H1 (cell line): Measurements from ENCODE around the gene GABRG3. TPM values are rescaled to one million over a fixed set of nuclear protein-coding genes. Genes with fewer than 3 reads are reported as not detected.

ENCODE experiments used
- CTCF ChIA-PET: fragments of 300-600 bp; sonication (Branson Sonifier 250); formaldehyde crosslinking; loops from one replicate; lab custom pipeline; 2021; ENCODE audit not compliant: partially characterized antibody; lab: Charles Lee
- POLR2A ChIA-PET: fragments of 300-600 bp; sonication (Branson Sonifier 250); formaldehyde crosslinking; loops from one replicate; lab custom pipeline; 2021; ENCODE audit warnings: inconsistent platforms; ENCODE audit not compliant: partially characterized antibody; lab: Charles Lee
- DNase-seq, 2 experiments: peaks; one replicate each; pipeline versions ENCODE4 v3.0.0 to v3.0.0-alpha.2; 2010 to 2022; ENCODE audit warnings: low spot score in 2 of 2, low read depth in 1 of 2, mixed read lengths in 1 of 2
- FAIRE-seq: peaks from 2 replicates; lab custom pipeline; 2011; peaks lifted over from hg19 to GRCh38; lab: Jason Lieb, UNC
- H2AFZ ChIP-seq: 2 replicates; pipeline ENCODE4 v1.8.1; 2012; ENCODE audit warnings: low read length, inconsistent platforms
- H2AK5ac ChIP-seq: 2 replicates; pipeline ENCODE4 v1.6.1; 2013; ENCODE audit warnings: low read depth, low read length
- H2BK120ac ChIP-seq: replicated peaks from 2 replicates; pipeline ENCODE3; 2013; ENCODE audit warnings: low read depth, low read length, inconsistent platforms
- H2BK12ac ChIP-seq: 2 replicates; pipeline ENCODE4 v1.6.1; 2013; ENCODE audit warnings: low read depth, low read length
- H2BK15ac ChIP-seq: 2 replicates; pipeline ENCODE4 v1.6.1; 2013; ENCODE audit warnings: low read length
- H2BK20ac ChIP-seq: 2 replicates; pipeline ENCODE4 v1.6.1; 2013; ENCODE audit warnings: low read length
- H2BK5ac ChIP-seq: 2 replicates; pipeline ENCODE4 v1.6.1; 2013; ENCODE audit warnings: low read depth, low read length
- H3K14ac ChIP-seq: 2 replicates; pipeline ENCODE4 v1.6.1; 2013; ENCODE audit warnings: inconsistent platforms; ENCODE audit not compliant: insufficient read length
- H3K18ac ChIP-seq: 2 replicates; pipeline ENCODE4 v1.6.1; 2013; ENCODE audit warnings: low read length; ENCODE audit errors: extremely low read depth
- H3K23ac ChIP-seq: 2 replicates; pipeline ENCODE4 v1.6.1; 2013; ENCODE audit warnings: inconsistent platforms; ENCODE audit not compliant: insufficient read length
- H3K23me2 ChIP-seq: 2 replicates; pipeline ENCODE4 v1.6.1; 2013; ENCODE audit warnings: low read depth, low read length
- H3K27ac ChIP-seq: 2 replicates; pipeline ENCODE4 v1.6.1; 2011; ENCODE audit warnings: low read depth, low read length, inconsistent platforms
- H3K27me3 ChIP-seq, 4 experiments: replicated peaks in 1 of 4; 1 replicate in 1 of 4; 2 replicates in 3 of 4; pipeline versions ENCODE4 v1.6.1 to v1.8.1; 2011 to 2013; ENCODE audit warnings: low read length in 3 of 4, mild to moderate bottlenecking in 3 of 4, inconsistent platforms in 2 of 4, mixed read lengths in 2 of 4, moderate library complexity in 1 of 4; ENCODE audit not compliant: control insufficient read depth in 3 of 4, insufficient read depth in 3 of 4; ENCODE audit errors: extremely low read depth in 1 of 4
- H3K36me3 ChIP-seq, 4 experiments: 2 replicates each; pipeline versions ENCODE4 v1.6.1 to v1.8.1; 2011 to 2013; ENCODE audit warnings: mild to moderate bottlenecking in 4 of 4, low read length in 3 of 4, moderate library complexity in 2 of 4, control low read depth in 1 of 4, inconsistent platforms in 1 of 4; ENCODE audit not compliant: insufficient read depth in 4 of 4, control insufficient read depth in 2 of 4
- H3K4ac ChIP-seq: replicated peaks from 2 replicates; pipeline ENCODE3; 2013; ENCODE audit warnings: low read length, low read depth, mixed read lengths, inconsistent platforms; ENCODE audit not compliant: insufficient read length
- H3K4me1 ChIP-seq, 4 experiments: replicated peaks in 1 of 4; 1 replicate in 1 of 4; 2 replicates in 3 of 4; pipeline versions ENCODE4 v1.6.1 to v1.8.1; 2011 to 2013; ENCODE audit warnings: low read length in 3 of 4, inconsistent platforms in 2 of 4, mixed read lengths in 1 of 4; ENCODE audit not compliant: insufficient read depth in 4 of 4, control insufficient read depth in 3 of 4
- H3K4me2 ChIP-seq, 2 experiments: 2 replicates each; pipeline versions ENCODE4 v1.6.1 to v1.8.1; 2011 to 2013; ENCODE audit warnings: low read depth in 2 of 2, low read length in 2 of 2, control low read depth in 1 of 2, inconsistent platforms in 1 of 2, mild to moderate bottlenecking in 1 of 2; ENCODE audit not compliant: insufficient read depth in 1 of 2
- H3K4me3 ChIP-seq, 4 experiments: fragments of 200-600, 300-600 bp in 1 of 4; sonication (generic), shearing (Covaris generic), sonication (Bioruptor Twin) in 1 of 4; 2 replicates each; pipeline versions ENCODE4 v1.5.1 to v1.8.1; 2011 to 2016; ENCODE audit warnings: low read length in 4 of 4, low read depth in 3 of 4, control low read depth in 2 of 4, inconsistent platforms in 2 of 4, mild to moderate bottlenecking in 2 of 4, mixed read lengths in 1 of 4, moderate library complexity in 1 of 4; ENCODE audit not compliant: insufficient read depth in 2 of 4; ENCODE audit errors: extremely low read depth in 1 of 4
- H3K56ac ChIP-seq: replicated peaks from 2 replicates; pipeline ENCODE3; 2013; ENCODE audit warnings: low read depth, mild to moderate bottlenecking, mixed read lengths, low read length, inconsistent platforms; ENCODE audit not compliant: insufficient read length
- H3K79me1 ChIP-seq: 2 replicates; pipeline ENCODE4 v1.6.1; 2013; ENCODE audit warnings: low read depth, low read length, control low read depth
- H3K79me2 ChIP-seq, 2 experiments: 2 replicates each; pipeline versions ENCODE4 v1.6.1 to v1.8.1; 2012 to 2013; ENCODE audit warnings: low read length in 2 of 2, mild to moderate bottlenecking in 2 of 2, inconsistent platforms in 1 of 2; ENCODE audit not compliant: insufficient read depth in 2 of 2, control insufficient read depth in 1 of 2
- H3K9ac ChIP-seq, 4 experiments: replicated peaks in 1 of 4; 1 replicate in 1 of 4; 2 replicates in 3 of 4; pipeline versions ENCODE4 v1.6.1 to v1.8.1; 2011 to 2013; ENCODE audit warnings: low read depth in 3 of 4, low read length in 3 of 4, control low read depth in 2 of 4, mild to moderate bottlenecking in 2 of 4, moderate library complexity in 2 of 4, inconsistent platforms in 1 of 4; ENCODE audit errors: extremely low read depth in 1 of 4
- H3K9me3 ChIP-seq, 2 experiments: 2 replicates each; pipeline versions ENCODE4 v1.6.1 to v1.8.1; 2012 to 2013; ENCODE audit warnings: mild to moderate bottlenecking in 2 of 2, moderate library complexity in 2 of 2, control low read depth in 1 of 2, inconsistent platforms in 1 of 2, low read depth in 1 of 2, low read length in 1 of 2, mixed read lengths in 1 of 2; ENCODE audit not compliant: insufficient read depth in 2 of 2
- H4K20me1 ChIP-seq, 2 experiments: replicated peaks in 1 of 2; 2 replicates each; pipeline versions ENCODE3 to v1.8.1; 2011 to 2013; ENCODE audit warnings: inconsistent platforms in 2 of 2, low read length in 2 of 2, mild to moderate bottlenecking in 1 of 2; ENCODE audit not compliant: insufficient read depth in 2 of 2, control insufficient read depth in 1 of 2
- H4K5ac ChIP-seq: 2 replicates; pipeline ENCODE4 v1.6.1; 2013; ENCODE audit warnings: low read length, low read depth, mixed read lengths, inconsistent platforms; ENCODE audit not compliant: insufficient read length
- H4K8ac ChIP-seq: 2 replicates; pipeline ENCODE4 v1.8.0; 2013; ENCODE audit warnings: mild to moderate bottlenecking, moderate library complexity, low read length, inconsistent platforms; ENCODE audit not compliant: insufficient read depth; ENCODE audit errors: extremely low read depth
- H4K91ac ChIP-seq: replicated peaks from 2 replicates; pipeline ENCODE3; 2013; ENCODE audit warnings: low read length, mixed read lengths, inconsistent platforms; ENCODE audit not compliant: insufficient read length
- BACH1 ChIP-seq: IDR thresholded peaks from 2 replicates; pipeline ENCODE4 v1.6.1; 2012; ENCODE audit warnings: low read length, improper control_type of control experiment
- BRCA1 ChIP-seq: IDR thresholded peaks from 2 replicates; pipeline ENCODE4 v1.6.1; 2012; ENCODE audit warnings: low read depth, low read length, improper control_type of control experiment
- GTF2F1 ChIP-seq: IDR thresholded peaks from 2 replicates; pipeline ENCODE4 v1.6.1; 2012; ENCODE audit warnings: low read depth, low read length, improper control_type of control experiment, borderline replicate concordance
- KDM1A ChIP-seq: fragments of 200-600, 300-600 bp; sonication (generic); IDR thresholded peaks from 2 replicates; pipeline ENCODE4 v1.7.1; 2016; ENCODE audit warnings: mild to moderate bottlenecking, low read length, borderline replicate concordance
- MAFK ChIP-seq: IDR thresholded peaks from 2 replicates; pipeline ENCODE4 v1.6.1; 2012; ENCODE audit warnings: low read depth, mild to moderate bottlenecking, improper control_type of control experiment, low read length
- RXRA ChIP-seq: IDR thresholded peaks from 2 replicates; pipeline ENCODE4 v1.6.1; 2011; ENCODE audit warnings: low read depth, mild to moderate bottlenecking, low read length, moderate library complexity; ENCODE audit not compliant: insufficient read depth
- SRF ChIP-seq: IDR thresholded peaks from 2 replicates; pipeline ENCODE4 v1.6.1; 2011; ENCODE audit warnings: mild to moderate bottlenecking, low read depth, low read length, moderate library complexity
- TBP ChIP-seq: IDR thresholded peaks from 2 replicates; pipeline ENCODE4 v1.6.1; 2011; ENCODE audit warnings: low read depth, low read length, improper control_type of control experiment
- YY1 ChIP-seq: IDR thresholded peaks from 2 replicates; pipeline ENCODE4 v1.6.1; 2011; ENCODE audit warnings: low read depth, mild to moderate bottlenecking, low read length
- ZNF274 ChIP-seq: IDR thresholded peaks from 2 replicates; pipeline ENCODE4 v1.7.0; 2012; ENCODE audit warnings: low read length, borderline replicate concordance; ENCODE audit errors: extremely low read depth
- WGBS, 2 experiments: shearing (Covaris generic) in 1 of 2; methylation state at CpG; one replicate each; pipeline versions ENCODE4 v1.1.6 to v1.1.7; 2013 to 2015; ENCODE audit warnings: low lambda C conversion rate in 2 of 2, mixed read lengths in 2 of 2, inconsistent platforms in 1 of 2, low coverage in 1 of 2, missing lambda C conversion rate in 1 of 2; ENCODE audit not compliant: insufficient replicate concordance in 2 of 2, insufficient coverage in 1 of 2, insufficient read length in 1 of 2; ENCODE audit errors: extremely low coverage in 1 of 2, missing lambda C conversion rate in 1 of 2; 5-methylcytosine and 5-hydroxymethylcytosine counted together
- polyA plus RNA-seq, 7 experiments: library from polyadenylated mRNA; depleted of rRNA in 3 of 7; stranded (reverse) in 5 of 7; unstranded in 2 of 7; fragments of >200 nt in 5 of 7; fragments of 200-250 nt in 2 of 7; gene quantifications; 1 replicate in 5 of 7; 2 replicates in 1 of 7; 4 replicates in 1 of 7; pipeline versions ENCODE4 v1.2.1 to v1.2.3, GENCODE V29; 2011 to 2013; ENCODE audit warnings: missing spikeins in 2 of 7, mixed read lengths in 2 of 7
- total RNA-seq: library from RNA; stranded (reverse); fragmentation: NEBNext Ultra II Directional; extraction: Animal tissue kit (Norgen Biotek cat#: 25700); gene quantifications from 2 replicates; pipeline ENCODE4 v1.2.1, GENCODE V29; 2021
- TF ChIP-seq, protein P1 (sequence below), 3 experiments: IDR thresholded peaks; 1 replicate in 2 of 3; 2 replicates in 1 of 3; pipeline versions ENCODE4 v1.5.1 to v1.6.1; 2011; ENCODE audit warnings: low read length in 3 of 3, mild to moderate bottlenecking in 3 of 3, inconsistent platforms in 2 of 3, low read depth in 1 of 3, moderate library complexity in 1 of 3; ENCODE audit not compliant: insufficient read depth in 1 of 3; ENCODE audit errors: control extremely low read depth in 1 of 3

The GABRG3 gene
- total and polyA plus RNA-seq, 2 of the 8 experiments (the other 6 are each of a cell fraction or from before 2014, with no cell fraction given), result 0.17 to 0.80 TPM

DNA sequence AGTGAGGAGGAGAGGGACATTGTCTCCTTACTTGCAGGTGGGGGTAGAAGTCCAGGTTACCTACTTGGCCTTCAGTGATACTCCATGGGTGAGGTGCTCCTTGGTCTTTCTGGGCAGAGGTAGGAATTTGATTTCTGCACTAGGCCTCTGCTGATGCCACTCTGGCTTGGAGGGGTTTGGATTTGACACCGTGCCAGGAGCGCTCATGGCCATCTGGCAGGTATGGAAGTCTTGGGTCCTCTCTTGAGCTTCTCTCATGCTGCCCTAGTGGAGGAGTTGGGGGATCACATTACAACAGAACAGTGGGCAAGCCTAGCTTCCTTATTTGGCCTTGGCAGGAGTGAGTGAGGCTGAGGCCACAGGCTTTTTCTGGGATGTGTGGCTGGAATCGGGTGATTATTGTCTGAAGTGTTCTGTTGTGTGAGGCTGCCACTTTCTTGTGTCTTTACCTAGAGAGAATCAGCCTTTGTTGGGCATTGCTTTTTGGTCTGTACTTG lies 525.0 kb downstream of the GABRG3 start:
- TF ChIP-seq ZNF274 (no peak), YY1 (no peak), SRF (peak; percentile 49; the same call in 1 of the 2 replicates), MAFK (no peak), GTF2F1 (no peak), KDM1A (no peak), RXRA (no peak), BACH1 (no peak), BRCA1 (no peak), TBP (no peak)
- TF ChIP-seq, protein P1, sequence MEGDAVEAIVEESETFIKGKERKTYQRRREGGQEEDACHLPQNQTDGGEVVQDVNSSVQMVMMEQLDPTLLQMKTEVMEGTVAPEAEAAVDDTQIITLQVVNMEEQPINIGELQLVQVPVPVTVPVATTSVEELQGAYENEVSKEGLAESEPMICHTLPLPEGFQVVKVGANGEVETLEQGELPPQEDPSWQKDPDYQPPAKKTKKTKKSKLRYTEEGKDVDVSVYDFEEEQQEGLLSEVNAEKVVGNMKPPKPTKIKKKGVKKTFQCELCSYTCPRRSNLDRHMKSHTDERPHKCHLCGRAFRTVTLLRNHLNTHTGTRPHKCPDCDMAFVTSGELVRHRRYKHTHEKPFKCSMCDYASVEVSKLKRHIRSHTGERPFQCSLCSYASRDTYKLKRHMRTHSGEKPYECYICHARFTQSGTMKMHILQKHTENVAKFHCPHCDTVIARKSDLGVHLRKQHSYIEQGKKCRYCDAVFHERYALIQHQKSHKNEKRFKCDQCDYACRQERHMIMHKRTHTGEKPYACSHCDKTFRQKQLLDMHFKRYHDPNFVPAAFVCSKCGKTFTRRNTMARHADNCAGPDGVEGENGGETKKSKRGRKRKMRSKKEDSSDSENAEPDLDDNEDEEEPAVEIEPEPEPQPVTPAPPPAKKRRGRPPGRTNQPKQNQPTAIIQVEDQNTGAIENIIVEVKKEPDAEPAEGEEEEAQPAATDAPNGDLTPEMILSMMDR (IDR thresholded peaks at IDR 0.05; ENCODE audit: control extremely low read depth in 1 of 3, insufficient read depth in 1 of 3, low read depth in 1 of 3, low read length in 3 of 3), result peak in 1 of 3 experiments; percentile 6; a peak in 1 of 4 replicates
- FAIRE-seq (no peak), DNase-seq (no peak)
- Histone ChIP-seq H3K79me2 (no peaks in the 10 kb centered on the region), H3K56ac (no peak overlapping the region), H3K27ac (no peak overlapping the region), H3K4me1 (peaks cover 2 to 6% (median 4%) of the 10 kb centered on the region in 4 experiments; a peak in 5 of 7 replicates), H3K9ac (no peak overlapping the region), H2BK120ac (no peak overlapping the region), H2BK15ac (no peak overlapping the region), H3K27me3 (no peaks in the 10 kb centered on the region), H3K18ac (peak overlapping the region; percentile 34; the same call in 1 of the 2 replicates), H3K9me3 (no peaks in the 10 kb centered on the region), H2BK5ac (no peak overlapping the region), H3K23ac (no peak overlapping the region), H4K91ac (no peak overlapping the region), H3K4ac (no peak overlapping the region), H3K4me2 (no peak overlapping the region), H3K36me3 (no peaks in the 10 kb centered on the region), H4K8ac (no peak overlapping the region), H3K14ac (no peak overlapping the region), H3K4me3 (no peak overlapping the region), H4K20me1 (no peaks in the 10 kb centered on the region), H3K79me1 (no peaks in the 10 kb centered on the region), H2AK5ac (no peak overlapping the region), H2AFZ (no peak overlapping the region), H4K5ac (no peak overlapping the region), H2BK20ac (no peak overlapping the region), H2BK12ac (no peak overlapping the region), H3K23me2 (no peaks in the 10 kb centered on the region)
- ChIA-PET CTCF (no interaction called here), POLR2A (no interaction called here)
- WGBS, 2 experiments, result 81% methylated on average over 3 of the region's 3 CpGs; no CpG with 5 or more reads in 1 of the 2 experiments
